T47D (cell line): ENCODE results near the gene GPR63.
"Not testable (repeated sequence)": the region's sequence is repeated elsewhere in the genome, so short reads cannot be mapped to it uniquely, and the experiment has no call there.

Experiments
- DNase-seq, 2 experiments: peaks; one replicate each; pipeline versions ENCODE4 v3.0.0 to v3.0.0-alpha.2; 2011 to 2012; ENCODE audit warnings: low read depth in 1 of 2, low spot score in 1 of 2
- JUND ChIP-seq: IDR thresholded peaks from 2 replicates; pipeline ENCODE4 v1.6.1; 2012; ENCODE audit warnings: low read depth
- in situ Hi-C: cut with HindIII; loops from 2 replicates; pipeline ENCODE4 v1.10.0; 2016; ENCODE audit warnings: low sequenced_read_pairs, low pct_unique_long_range_greater_than_20kb

The GPR63 gene

GRCh38 chr6:96837081-96837971 is at the start of gene GPR63:
TSS of gene GPR63 (minus strand) at chr6:96837477. CDS start at chr6:96799731, 37,746 bp downstream.
- in situ Hi-C loops: no loop called here
- TF ChIP-seq JUND: no peak
- peak; percentile 80 to 81 for DNase-seq

- TF ChIP-seq JUND: no peak
- DNase-seq: no peak
- in situ Hi-C loops: no loop called here
Measured at GRCh38 chr6:96886519-96886918, 49.2 kb upstream of the GPR63 start.

GRCh38 chr6:96885187-96885631 is 47.9 kb upstream of the GPR63 start:
- in situ Hi-C loops, DNase-seq: not testable (repeated sequence)

- no peak for TF ChIP-seq JUND
- no peak for DNase-seq
- in situ Hi-C loops: no loop called here
Measured at GRCh38 chr6:96878143-96878542, 40.9 kb upstream of the GPR63 start.

- no peak for TF ChIP-seq JUND
- in situ Hi-C loops: no loop called here
- DNase-seq: no peak
Measured at GRCh38 chr6:96876886-96877545, 39.7 kb upstream of the GPR63 start.

GRCh38 chr6:96872976-96873375 is 35.7 kb upstream of the GPR63 start:
- no peak for TF ChIP-seq JUND
- no peak for DNase-seq
- in situ Hi-C loops: no loop called here

GRCh38 chr6:96865055-96865405 is 27.8 kb upstream of the GPR63 start:
- in situ Hi-C loops: no loop called here
- DNase-seq: no peak
- no peak for TF ChIP-seq JUND

GRCh38 chr6:96864216-96865054 is 27.2 kb upstream of the GPR63 start:
- in situ Hi-C loops: no loop called here
- no peak for TF ChIP-seq JUND
- no peak for DNase-seq

- DNase-seq: no peak
- no peak for TF ChIP-seq JUND
- in situ Hi-C loops: no loop called here
Measured at GRCh38 chr6:96862560-96862959, 25.3 kb upstream of the GPR63 start.

GRCh38 chr6:96861588-96861987 is 24.3 kb upstream of the GPR63 start:
- DNase-seq: no peak
- in situ Hi-C loops: no loop called here
- no peak for TF ChIP-seq JUND

- DNase-seq: no peak
- in situ Hi-C loops: no loop called here
- TF ChIP-seq JUND: no peak
Measured at GRCh38 chr6:96856856-96857255, 19.6 kb upstream of the GPR63 start.

- DNase-seq: no peak
- in situ Hi-C loops: no loop called here
- no peak for TF ChIP-seq JUND
Measured at GRCh38 chr6:96853083-96853482, 15.8 kb upstream of the GPR63 start.

- no peak for TF ChIP-seq JUND
- in situ Hi-C loops: no loop called here
- no peak for DNase-seq
Measured at GRCh38 chr6:96852605-96853004, 15.3 kb upstream of the GPR63 start.
